H9 (cell line): Measurements from ENCODE around the gene BMPER. TPM values are rescaled to one million over a fixed set of nuclear protein-coding genes. Genes with fewer than 3 reads are reported as not detected.

Experiments used
- DNase-seq: peaks from one replicate; pipeline ENCODE4 v3.0.0-alpha.2; 2017
- H2AFZ ChIP-seq: one replicate; pipeline ENCODE4 v1.6.1; 2013; ENCODE audit warnings: mild to moderate bottlenecking, low read length, control low read depth, moderate library complexity
- H2AK5ac ChIP-seq: 2 replicates; pipeline ENCODE4 v1.6.1; 2013; ENCODE audit warnings: low read length, control low read depth, mixed read lengths; ENCODE audit not compliant: insufficient read length
- H2BK120ac ChIP-seq: one replicate; pipeline ENCODE4 v1.6.1; 2013; ENCODE audit warnings: low read depth, mild to moderate bottlenecking, low read length, control low read depth, inconsistent platforms; ENCODE audit not compliant: poor library complexity, severe bottlenecking
- H2BK12ac ChIP-seq: 2 replicates; pipeline ENCODE4 v1.6.1; 2013; ENCODE audit warnings: low read length, control low read depth, mixed read lengths, low read depth; ENCODE audit not compliant: insufficient read length
- H2BK15ac ChIP-seq: 2 replicates; pipeline ENCODE4 v1.6.1; 2013; ENCODE audit warnings: low read depth, low read length, control low read depth
- H2BK20ac ChIP-seq: one replicate; pipeline ENCODE4 v1.6.1; 2013; ENCODE audit warnings: low read depth, mild to moderate bottlenecking, low read length, control low read depth, inconsistent platforms; ENCODE audit not compliant: poor library complexity, severe bottlenecking
- H2BK5ac ChIP-seq: 2 replicates; pipeline ENCODE4 v1.6.1; 2013; ENCODE audit warnings: low read length, control low read depth, mixed read lengths; ENCODE audit not compliant: insufficient read length
- H3K14ac ChIP-seq: 2 replicates; pipeline ENCODE4 v1.6.1; 2013; ENCODE audit warnings: low read length, control low read depth; ENCODE audit not compliant: insufficient read depth
- H3K18ac ChIP-seq: 2 replicates; pipeline ENCODE4 v1.6.1; 2013; ENCODE audit warnings: low read depth, mild to moderate bottlenecking, mixed read lengths, low read length, control low read depth; ENCODE audit not compliant: insufficient read length
- H3K23ac ChIP-seq: 2 replicates; pipeline ENCODE4 v1.6.1; 2013; ENCODE audit warnings: low read length, control low read depth, mixed read lengths, low read depth; ENCODE audit not compliant: insufficient read length
- H3K23me2 ChIP-seq: 2 replicates; pipeline ENCODE4 v1.6.1; 2013; ENCODE audit warnings: low read depth, mild to moderate bottlenecking, mixed read lengths, low read length, control low read depth; ENCODE audit not compliant: insufficient read length, poor library complexity, severe bottlenecking
- H3K27ac ChIP-seq: 2 replicates; pipeline ENCODE4 v1.5.1; 2013; ENCODE audit warnings: low read length, control low read depth, mixed read lengths, low read depth; ENCODE audit not compliant: insufficient read length
- H3K27me3 ChIP-seq: 2 replicates; pipeline ENCODE4 v1.6.1; 2013; ENCODE audit warnings: low read length, control low read depth, inconsistent platforms; ENCODE audit not compliant: insufficient read depth
- H3K4ac ChIP-seq: 2 replicates; pipeline ENCODE4 v1.6.1; 2013; ENCODE audit warnings: low read depth, mild to moderate bottlenecking, control low read depth, inconsistent platforms, low read length, moderate library complexity
- H3K4me1 ChIP-seq: 2 replicates; pipeline ENCODE4 v1.6.1; 2013; ENCODE audit warnings: low read length, control low read depth, inconsistent platforms; ENCODE audit not compliant: insufficient read depth
- H3K4me2 ChIP-seq: 2 replicates; pipeline ENCODE4 v1.6.1; 2013; ENCODE audit warnings: low read length, control low read depth, mixed read lengths; ENCODE audit not compliant: insufficient read length, insufficient read depth
- H3K56ac ChIP-seq: 2 replicates; pipeline ENCODE4 v1.6.1; 2013; ENCODE audit warnings: low read depth, mild to moderate bottlenecking, mixed read lengths, low read length, control low read depth; ENCODE audit not compliant: insufficient read length
- H3K79me1 ChIP-seq: 2 replicates; pipeline ENCODE4 v1.6.1; 2013; ENCODE audit warnings: low read depth, mild to moderate bottlenecking, moderate library complexity, low read length, control low read depth, inconsistent platforms; ENCODE audit not compliant: insufficient read depth, poor library complexity, severe bottlenecking
- H3K79me2 ChIP-seq: 2 replicates; pipeline ENCODE4 v1.6.1; 2013; ENCODE audit warnings: low read length, control low read depth, inconsistent platforms; ENCODE audit not compliant: insufficient read depth
- H3K9ac ChIP-seq: 2 replicates; pipeline ENCODE4 v1.6.1; 2013; ENCODE audit warnings: low read length, control low read depth, mixed read lengths; ENCODE audit not compliant: insufficient read length; ENCODE audit errors: extremely low read depth
- H3K9me3 ChIP-seq: one replicate; pipeline ENCODE4 v1.6.1; 2013; ENCODE audit warnings: low read depth, low read length, inconsistent platforms; ENCODE audit not compliant: control insufficient read depth
- H3T11ph ChIP-seq: one replicate; pipeline ENCODE4 v1.6.1; 2013; ENCODE audit warnings: mild to moderate bottlenecking, low read length, control low read depth, inconsistent platforms
- H4K20me1 ChIP-seq: one replicate; pipeline ENCODE4 v1.6.1; 2013; ENCODE audit not compliant: control insufficient read depth, insufficient read length, insufficient read depth
- H4K5ac ChIP-seq: 2 replicates; pipeline ENCODE4 v1.6.1; 2013; ENCODE audit warnings: low read depth, mild to moderate bottlenecking, mixed read lengths, low read length, control low read depth; ENCODE audit not compliant: insufficient read length
- H4K8ac ChIP-seq: replicated peaks from 2 replicates; pipeline ENCODE4 v1.6.1; 2013; ENCODE audit warnings: low read length, control low read depth, mixed read lengths, low read depth; ENCODE audit not compliant: insufficient read length
- H4K91ac ChIP-seq: 2 replicates; pipeline ENCODE4 v1.6.1; 2013; ENCODE audit warnings: low read depth, mild to moderate bottlenecking, moderate library complexity, mixed read lengths, low read length, control low read depth; ENCODE audit not compliant: insufficient read length
- H3K27ac Mint-ChIP-seq, 3 experiments: 2 replicates in 2 of 3; 3 replicates in 1 of 3; pipeline ENCODE4 v1.8.0; 2020 to 2021; ENCODE audit warnings: mixed read lengths in 3 of 3, mild to moderate bottlenecking in 1 of 3, moderate library complexity in 1 of 3
- H3K27me3 Mint-ChIP-seq: 2 replicates; pipeline ENCODE4 v1.8.0; 2021; ENCODE audit warnings: low read depth, mild to moderate bottlenecking, moderate library complexity, mixed read lengths
- H3K36me3 Mint-ChIP-seq, 3 experiments: 2 replicates in 2 of 3; 3 replicates in 1 of 3; pipeline ENCODE4 v1.8.0; 2020 to 2021; ENCODE audit warnings: low read depth in 3 of 3, mixed read lengths in 3 of 3; ENCODE audit not compliant: insufficient read depth in 1 of 3
- H3K4me1 Mint-ChIP-seq, 2 experiments: 2 replicates each; pipeline ENCODE4 v1.8.0; 2020; ENCODE audit warnings: mixed read lengths in 2 of 2
- H3K4me3 Mint-ChIP-seq, 2 experiments: 2 replicates in 1 of 2; 3 replicates in 1 of 2; pipeline ENCODE4 v1.8.0; 2020 to 2021; ENCODE audit warnings: mild to moderate bottlenecking in 2 of 2, mixed read lengths in 2 of 2, moderate library complexity in 1 of 2
- H3K9me3 Mint-ChIP-seq, 2 experiments: 2 replicates in 1 of 2; 3 replicates in 1 of 2; pipeline ENCODE4 v1.8.0; 2020; ENCODE audit warnings: mild to moderate bottlenecking in 2 of 2, mixed read lengths in 2 of 2, moderate library complexity in 1 of 2
- CTCF ChIP-seq: fragments of 200-600 bp; sonication (generic); conservative IDR thresholded peaks from 3 replicates; pipeline ENCODE4 v1.8.0; 2021; ENCODE audit warnings: antibody characterized with exemption, mild to moderate bottlenecking
- WGBS: extraction: QIAGEN DNeasy Blood & Tissue Kit; methylation state at CpG from one replicate; pipeline ENCODE4 v1.1.7; 2013; ENCODE audit warnings: missing lambda C conversion rate, low lambda C conversion rate, mixed read lengths; ENCODE audit not compliant: insufficient read length; ENCODE audit errors: extremely low coverage; 5-methylcytosine and 5-hydroxymethylcytosine counted together
- total RNA-seq: library from RNA; stranded (reverse); gene quantifications from 2 replicates; pipeline ENCODE4 v1.2.1, GENCODE V29; 2021

BMPER gene
- total RNA-seq, 1 experiment from 2014 or later, result 0.20 TPM

DNA sequence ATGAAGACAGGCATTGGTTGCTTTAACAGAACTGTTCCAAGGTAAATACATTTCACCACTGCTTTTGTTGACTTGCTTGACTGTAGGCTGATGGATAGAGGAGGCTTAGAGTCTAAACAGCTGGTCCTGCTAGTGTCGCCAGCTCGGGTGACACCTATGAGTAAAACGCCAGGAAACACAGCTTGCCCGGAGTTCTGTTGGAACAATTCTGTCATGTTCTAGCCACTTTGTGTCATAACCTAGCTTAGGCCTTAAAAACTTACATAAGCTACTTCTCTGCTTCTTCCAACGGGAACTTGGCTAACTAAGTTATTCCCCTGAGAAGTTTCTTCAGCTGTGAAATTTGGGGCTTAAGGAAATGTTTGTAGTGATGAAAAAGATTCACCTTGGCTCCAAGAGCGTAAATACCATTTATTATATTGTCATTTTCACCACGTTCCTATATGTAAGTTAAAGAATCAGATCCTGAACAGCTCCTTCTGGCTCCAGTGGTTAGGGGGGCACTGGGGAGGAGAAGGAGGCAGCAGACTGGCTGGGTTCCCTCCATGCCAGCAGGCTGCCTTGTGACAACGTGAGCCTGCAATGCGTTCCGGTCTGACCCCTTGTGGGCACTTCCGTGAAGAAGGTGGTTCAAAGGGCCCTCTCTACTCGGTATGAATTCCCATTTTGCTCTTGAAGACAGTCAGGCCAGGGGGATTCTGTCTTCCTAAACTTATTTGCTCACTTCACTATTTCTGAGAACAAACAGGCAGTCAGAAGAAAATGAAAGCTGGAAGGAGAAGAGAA is 253.2 kb downstream of the BMPER start:
- no peak overlapping the region for H3K27ac ChIP-seq
- H3K79me1 ChIP-seq, result no peaks in the 10 kb centered on the region
- no peak overlapping the region for H3K4me3 Mint-ChIP-seq
- no peak overlapping the region for H3T11ph ChIP-seq
- H4K8ac ChIP-seq, result no peak overlapping the region
- H2BK5ac ChIP-seq, result no peak overlapping the region
- no peaks in the 10 kb centered on the region for H3K79me2 ChIP-seq
- H4K5ac ChIP-seq, result no peak overlapping the region
- no peak overlapping the region for H3K4ac ChIP-seq
- no peaks in the 10 kb centered on the region; a peak in 1 of 5 replicates for H3K9me3 Mint-ChIP-seq
- H2AFZ ChIP-seq, result no peak overlapping the region
- H3K27me3 ChIP-seq, result no peaks in the 10 kb centered on the region
- H2BK120ac ChIP-seq, result no peak overlapping the region
- no peak overlapping the region for H3K56ac ChIP-seq
- H3K27me3 Mint-ChIP-seq, result no peaks in the 10 kb centered on the region; the same call in 1 of the 2 replicates
- H2BK15ac ChIP-seq, result no peak overlapping the region
- H2BK20ac ChIP-seq, result no peak overlapping the region
- no peak overlapping the region for H3K9ac ChIP-seq
- no peaks in the 10 kb centered on the region for H3K23me2 ChIP-seq
- TF ChIP-seq CTCF, result peak; percentile 61
- H3K9me3 ChIP-seq, result no peaks in the 10 kb centered on the region
- no peaks in the 10 kb centered on the region; a peak in 1 of 7 replicates for H3K36me3 Mint-ChIP-seq
- peaks cover 0 to 3% of the 10 kb centered on the region in 2 experiments; a peak in 2 of 4 replicates for H3K4me1 Mint-ChIP-seq
- H3K4me2 ChIP-seq, result no peak overlapping the region
- no peak overlapping the region for H4K91ac ChIP-seq
- H2AK5ac ChIP-seq, result no peak overlapping the region
- no peak overlapping the region for H2BK12ac ChIP-seq
- DNase-seq, result peak; percentile 67
- H3K27ac Mint-ChIP-seq, result no peak overlapping the region
- WGBS, result no CpG with 5 or more reads among the region's 12 CpGs
- no peak overlapping the region for H3K23ac ChIP-seq
- H4K20me1 ChIP-seq, result no peaks in the 10 kb centered on the region
- H3K4me1 ChIP-seq, result no peaks in the 10 kb centered on the region
- no peak overlapping the region for H3K18ac ChIP-seq
- H3K14ac ChIP-seq, result no peak overlapping the region
